Fibroblast of pulmonary artery (primary cell): Measurements from ENCODE around the gene GPATCH8.

Experiments
- DNase-seq: peaks from one replicate; pipeline ENCODE4 v3.0.0-alpha.2; 2010; ENCODE audit warnings: low read depth
- H3K4me3 ChIP-seq: replicated peaks from 2 replicates; pipeline ENCODE4 v1.5.1; 2011; ENCODE audit warnings: low read depth, mild to moderate bottlenecking, control low read depth, low read length, moderate library complexity
- TF ChIP-seq, protein P1 (sequence below): IDR thresholded peaks from 2 replicates; pipeline ENCODE4 v1.5.1; 2011; ENCODE audit warnings: mild to moderate bottlenecking, control low read depth, low read length, inconsistent platforms; ENCODE audit errors: missing control alignments

GPATCH8 gene

DNA sequence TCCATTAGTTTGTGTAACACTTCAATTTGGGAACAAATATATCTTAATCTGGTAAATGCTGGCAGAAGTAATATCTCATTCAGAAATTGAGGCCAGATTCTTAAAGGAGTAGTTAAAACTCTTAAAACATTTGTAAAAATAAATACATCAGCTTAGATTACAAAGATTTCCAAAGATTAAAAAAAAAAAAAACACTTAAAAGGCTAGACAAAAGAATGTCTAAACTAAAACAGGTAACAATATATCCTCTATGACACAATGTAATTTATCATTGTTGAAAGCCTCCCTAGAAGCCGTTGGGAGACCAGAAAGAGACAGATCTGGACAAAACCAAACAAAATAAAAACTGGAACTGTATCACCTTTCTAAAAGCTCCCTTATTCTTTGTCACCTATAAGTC, 3.5 kb downstream of the GPATCH8 start:
- TF ChIP-seq, protein P1, sequence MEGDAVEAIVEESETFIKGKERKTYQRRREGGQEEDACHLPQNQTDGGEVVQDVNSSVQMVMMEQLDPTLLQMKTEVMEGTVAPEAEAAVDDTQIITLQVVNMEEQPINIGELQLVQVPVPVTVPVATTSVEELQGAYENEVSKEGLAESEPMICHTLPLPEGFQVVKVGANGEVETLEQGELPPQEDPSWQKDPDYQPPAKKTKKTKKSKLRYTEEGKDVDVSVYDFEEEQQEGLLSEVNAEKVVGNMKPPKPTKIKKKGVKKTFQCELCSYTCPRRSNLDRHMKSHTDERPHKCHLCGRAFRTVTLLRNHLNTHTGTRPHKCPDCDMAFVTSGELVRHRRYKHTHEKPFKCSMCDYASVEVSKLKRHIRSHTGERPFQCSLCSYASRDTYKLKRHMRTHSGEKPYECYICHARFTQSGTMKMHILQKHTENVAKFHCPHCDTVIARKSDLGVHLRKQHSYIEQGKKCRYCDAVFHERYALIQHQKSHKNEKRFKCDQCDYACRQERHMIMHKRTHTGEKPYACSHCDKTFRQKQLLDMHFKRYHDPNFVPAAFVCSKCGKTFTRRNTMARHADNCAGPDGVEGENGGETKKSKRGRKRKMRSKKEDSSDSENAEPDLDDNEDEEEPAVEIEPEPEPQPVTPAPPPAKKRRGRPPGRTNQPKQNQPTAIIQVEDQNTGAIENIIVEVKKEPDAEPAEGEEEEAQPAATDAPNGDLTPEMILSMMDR, result no peak
- no peak overlapping the region for H3K4me3 ChIP-seq
- DNase-seq, result no peak

DNA sequence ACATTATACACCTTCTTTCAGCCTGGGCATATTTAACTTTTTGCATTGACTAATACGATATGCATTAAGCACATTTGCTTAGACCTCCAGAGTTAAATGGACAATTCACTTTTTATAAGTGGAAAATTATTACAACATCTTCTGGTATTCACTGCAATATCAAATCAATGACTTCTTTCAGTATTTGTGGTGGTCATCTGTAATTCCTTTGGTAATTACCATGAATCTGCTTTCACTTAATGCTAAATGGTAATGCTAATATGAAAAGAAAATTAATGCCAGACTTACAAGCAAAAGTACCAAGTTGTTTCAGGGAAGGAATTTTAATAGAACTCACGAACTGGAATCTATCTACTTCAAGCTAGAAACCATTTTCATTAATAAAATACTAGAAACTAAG, 6.4 kb downstream of the GPATCH8 start:
- no peak for DNase-seq
- TF ChIP-seq, protein P1, result no peak
- no peak overlapping the region for H3K4me3 ChIP-seq

DNA sequence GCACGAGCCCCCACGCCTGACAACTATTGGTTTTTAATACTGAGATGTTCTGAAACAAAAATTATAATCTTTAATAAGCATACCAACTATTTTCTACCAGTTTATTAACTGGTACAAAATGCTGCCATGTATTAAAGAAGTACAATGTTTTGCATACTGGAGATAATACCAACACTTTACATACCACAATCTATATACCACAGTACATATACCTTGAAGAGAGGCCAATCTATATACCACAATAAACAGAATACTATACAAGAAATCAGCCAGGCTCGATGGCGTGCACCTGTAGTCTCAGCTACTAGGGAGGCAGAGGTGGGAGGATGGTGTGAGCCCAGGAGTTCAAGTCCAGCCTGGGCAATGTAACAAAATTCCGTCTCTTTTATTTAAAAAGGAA, 9.9 kb downstream of the GPATCH8 start:
- DNase-seq, result no peak
- H3K4me3 ChIP-seq, result no peak overlapping the region
- TF ChIP-seq, protein P1, result no peak

DNA sequence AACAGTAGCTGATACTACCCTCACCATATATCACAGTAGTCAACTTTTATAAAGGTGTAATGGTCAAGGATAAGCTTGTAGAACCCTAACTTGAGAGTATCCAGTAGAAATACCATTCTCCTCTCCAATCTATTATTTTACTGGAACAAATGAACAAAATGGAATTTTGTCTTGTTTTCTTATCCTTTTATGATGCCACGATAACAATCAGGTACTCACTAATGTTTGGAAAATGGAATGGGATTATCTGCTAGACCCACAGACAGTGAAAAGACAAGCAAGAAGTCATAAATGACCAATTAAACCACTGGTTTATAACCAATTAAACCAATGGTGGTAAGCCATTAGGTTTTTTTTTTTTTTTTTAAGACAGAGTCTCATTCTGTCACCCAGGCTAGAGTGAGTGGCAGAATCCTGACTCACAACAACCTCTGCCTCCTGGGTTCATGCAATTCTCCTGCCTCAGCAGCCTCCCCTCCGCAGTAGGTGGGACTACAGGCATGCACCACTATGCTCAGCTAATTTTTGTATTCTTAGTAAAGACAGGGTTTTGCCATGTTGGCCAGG, 10.4 kb downstream of the GPATCH8 start:
- no peak for DNase-seq
- TF ChIP-seq, protein P1, result no peak
- H3K4me3 ChIP-seq, result no peak overlapping the region

DNA sequence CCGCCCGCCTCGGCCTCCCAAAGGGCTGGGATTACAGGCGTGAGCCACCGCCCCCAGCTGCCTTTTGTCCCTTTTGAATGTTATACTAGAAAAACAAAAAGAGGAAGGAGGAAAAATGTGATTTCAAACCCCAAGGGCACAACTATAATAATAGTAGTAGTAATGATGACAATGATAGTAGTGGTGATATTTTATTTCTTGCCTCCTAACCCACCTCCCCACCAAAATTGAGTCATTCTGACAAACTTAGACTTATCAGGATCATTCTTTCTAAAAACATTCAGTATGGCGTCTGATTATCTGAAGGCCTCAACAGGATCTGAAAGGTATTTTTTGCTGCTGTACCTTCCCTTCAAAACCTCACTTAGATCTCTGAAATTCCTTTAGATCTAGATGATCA, 13.6 kb downstream of the GPATCH8 start:
- no peak overlapping the region for H3K4me3 ChIP-seq
- DNase-seq, result no peak
- TF ChIP-seq, protein P1, result no peak

DNA sequence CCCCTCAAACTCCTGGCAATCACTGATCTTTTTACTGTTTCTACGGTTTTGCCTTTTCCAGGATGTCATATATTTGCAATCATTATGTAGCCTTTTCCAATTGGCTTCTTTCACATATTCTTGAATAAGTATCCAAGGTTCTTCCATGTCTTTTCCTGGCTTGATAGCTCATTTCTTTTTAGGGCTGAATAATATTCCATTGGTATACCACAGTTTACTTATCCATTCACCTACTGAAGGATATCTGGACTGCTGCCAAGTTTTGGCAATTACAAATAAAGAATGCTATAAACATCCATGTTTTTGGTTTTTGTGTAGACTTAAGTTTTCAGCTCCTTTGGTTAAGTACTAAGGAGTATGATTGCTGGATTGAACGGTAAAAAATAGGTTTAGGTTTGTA, 16.0 kb downstream of the GPATCH8 start:
- TF ChIP-seq, protein P1, result no peak
- H3K4me3 ChIP-seq, result no peak overlapping the region
- DNase-seq, result no peak

DNA sequence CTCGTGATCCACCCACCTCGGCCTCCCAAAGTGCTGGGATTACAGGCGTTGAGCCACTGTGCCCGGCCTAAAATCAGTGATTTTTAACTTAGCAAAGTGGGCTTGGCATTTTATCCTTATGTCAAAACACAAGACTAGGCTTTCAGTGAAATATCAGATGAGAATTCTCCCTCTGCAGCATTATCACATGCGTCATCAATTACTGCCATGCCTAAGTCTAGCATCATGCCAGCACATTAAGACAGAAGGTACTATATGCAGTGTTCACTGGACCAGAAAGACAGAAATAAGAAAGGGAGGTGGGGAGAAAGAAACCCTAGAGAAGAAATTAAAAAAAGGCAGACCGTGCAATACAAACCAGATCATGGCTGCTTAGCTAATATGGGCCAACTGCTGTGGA, 29.8 kb downstream of the GPATCH8 start:
- H3K4me3 ChIP-seq, result no peak overlapping the region
- TF ChIP-seq, protein P1, result no peak
- DNase-seq, result no peak
